ENCODE measurements around the gene CIP2A.

GRCh38 chr3:108554913-108555571, 34.2 kb downstream of the CIP2A start:
- TF ChIP-seq REST (IDR thresholded peaks at IDR 0.05) (no peak), CTCF (IDR thresholded peaks at IDR 0.05; ENCODE audit: low read depth, low read length, missing input control) (no peak), MAX (IDR thresholded peaks at IDR 0.05) (no peak), RAD21 (IDR thresholded peaks at IDR 0.05) (no peak), ZBTB33 (IDR thresholded peaks at IDR 0.05) (no peak), RXRA (IDR thresholded peaks at IDR 0.05) (no peak), YY1 (IDR thresholded peaks at IDR 0.05) (no peak), NR2F2 (IDR thresholded peaks at IDR 0.05) (no peak), TAF1 (conservative IDR thresholded peaks at IDR 0.05) (no peak), ATF3 (IDR thresholded peaks at IDR 0.05) (no peak)
